ENCODE results near the gene ADCY5.

- TF ChIP-seq, protein P1, sequence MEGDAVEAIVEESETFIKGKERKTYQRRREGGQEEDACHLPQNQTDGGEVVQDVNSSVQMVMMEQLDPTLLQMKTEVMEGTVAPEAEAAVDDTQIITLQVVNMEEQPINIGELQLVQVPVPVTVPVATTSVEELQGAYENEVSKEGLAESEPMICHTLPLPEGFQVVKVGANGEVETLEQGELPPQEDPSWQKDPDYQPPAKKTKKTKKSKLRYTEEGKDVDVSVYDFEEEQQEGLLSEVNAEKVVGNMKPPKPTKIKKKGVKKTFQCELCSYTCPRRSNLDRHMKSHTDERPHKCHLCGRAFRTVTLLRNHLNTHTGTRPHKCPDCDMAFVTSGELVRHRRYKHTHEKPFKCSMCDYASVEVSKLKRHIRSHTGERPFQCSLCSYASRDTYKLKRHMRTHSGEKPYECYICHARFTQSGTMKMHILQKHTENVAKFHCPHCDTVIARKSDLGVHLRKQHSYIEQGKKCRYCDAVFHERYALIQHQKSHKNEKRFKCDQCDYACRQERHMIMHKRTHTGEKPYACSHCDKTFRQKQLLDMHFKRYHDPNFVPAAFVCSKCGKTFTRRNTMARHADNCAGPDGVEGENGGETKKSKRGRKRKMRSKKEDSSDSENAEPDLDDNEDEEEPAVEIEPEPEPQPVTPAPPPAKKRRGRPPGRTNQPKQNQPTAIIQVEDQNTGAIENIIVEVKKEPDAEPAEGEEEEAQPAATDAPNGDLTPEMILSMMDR (IDR thresholded peaks at IDR 0.05) = no peak
- no peak for TF ChIP-seq POLR2A (IDR thresholded peaks at IDR 0.05)
- no peak for TF ChIP-seq POLR2AphosphoS5 (IDR thresholded peaks at IDR 0.05)
Measured at GRCh38 chr3:123419181-123419849, 29.6 kb downstream of the ADCY5 start.

Data from prostate gland (tissue), 2 donors.